ENCODE results near the gene CIAO3. TPM values are rescaled to one million over a fixed set of nuclear protein-coding genes. Genes with fewer than 3 reads are reported as not detected.

CIAO3 gene
- total RNA-seq (2014; rRNA removed; shearing (Covaris generic)), result 30.2 and 31.5 TPM in 2 replicates

DNA sequence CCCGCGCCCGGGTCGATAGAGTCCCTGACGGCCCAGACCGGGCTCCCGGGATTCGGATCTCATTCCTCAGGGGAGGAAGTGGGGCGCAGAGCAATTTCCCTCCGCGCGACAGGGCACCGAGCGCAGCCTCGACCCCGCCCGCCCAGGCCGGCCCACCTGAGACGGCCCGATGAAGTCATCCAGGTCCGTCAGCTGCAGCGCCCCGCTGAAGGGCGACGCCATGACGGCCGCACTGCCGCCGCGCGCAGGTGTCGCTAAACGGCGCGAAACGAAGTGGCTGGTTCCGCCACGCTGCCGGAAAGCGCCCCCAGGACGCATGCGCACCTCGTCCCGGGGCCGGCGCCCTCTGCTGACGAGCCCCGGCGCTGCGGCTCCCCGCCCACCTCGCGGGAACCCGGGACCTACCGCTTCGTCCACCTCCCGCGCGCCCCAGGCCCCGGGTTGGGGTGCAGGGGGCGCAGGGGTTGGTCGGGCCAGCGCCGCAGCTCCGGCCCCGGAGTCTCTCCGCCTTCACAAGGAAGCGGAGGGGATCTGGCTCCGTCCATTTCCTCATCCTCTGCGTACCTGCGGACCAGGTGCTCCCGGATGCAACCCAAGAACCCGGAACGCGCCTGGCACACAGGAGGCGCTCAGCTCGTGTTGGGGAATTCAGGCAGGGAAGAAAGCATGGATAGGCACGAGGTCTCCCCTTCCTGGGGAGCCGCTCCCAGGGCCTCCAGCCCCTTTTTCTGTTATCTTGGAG lies at the start of gene CIAO3:
Gene CIAO3, minus strand, starts transcription at position 234 of the 742 bp plus-strand sequence. Its CDS starts 12 bp downstream, at position 222.
- DNase-seq, result peak; percentile 88 to 91
- Histone ChIP-seq H3K4me1 (no peaks in the 10 kb centered on the region), H3K27ac (peak within 1 kb of the TSS; percentile 56)

DNA sequence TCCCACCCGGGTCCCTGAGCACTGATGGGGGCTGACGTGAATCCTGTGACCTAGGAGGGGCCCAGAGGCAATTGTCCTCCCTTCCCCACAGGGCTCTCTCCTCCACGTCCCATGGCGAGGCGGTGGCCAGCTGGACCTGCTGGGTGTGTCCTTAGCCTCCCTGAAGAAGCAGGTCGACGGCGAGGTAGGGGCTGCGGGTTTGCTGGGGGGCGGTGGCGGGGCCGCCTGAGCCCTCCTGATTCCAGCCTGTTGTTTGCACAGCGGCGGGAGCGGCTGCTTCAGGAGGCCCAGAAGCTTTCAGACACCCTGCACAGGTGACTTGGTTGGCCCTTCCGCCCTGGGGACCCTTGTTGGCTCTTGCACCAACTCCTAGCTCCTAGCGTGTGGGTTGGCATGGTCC lies 49.3 kb upstream of the CIAO3 start:
- Histone ChIP-seq H3K36me3 (peaks cover 52% of the 10 kb centered on the region), H3K9me3 (replicated peaks) (no peaks in the 10 kb centered on the region), H3K4me1 (peaks cover 4% of the 10 kb centered on the region; the same call in 1 of the 2 replicates), H3K27ac (no peak overlapping the region), H3K27me3 (no peaks in the 10 kb centered on the region), H3K4me3 (no peak overlapping the region)
- no peak for DNase-seq

More for the DNA sequence above, at the start of gene CIAO3:
- H3K36me3 ChIP-seq, result no peaks in the 10 kb centered on the region
- H3K4me3 ChIP-seq, result peak within 1 kb of the TSS; percentile 85
- no peaks in the 10 kb centered on the region; the same call in 1 of the 2 replicates for H3K27me3 ChIP-seq
- no peaks in the 10 kb centered on the region for H3K9me3 ChIP-seq (replicated peaks)

DNA sequence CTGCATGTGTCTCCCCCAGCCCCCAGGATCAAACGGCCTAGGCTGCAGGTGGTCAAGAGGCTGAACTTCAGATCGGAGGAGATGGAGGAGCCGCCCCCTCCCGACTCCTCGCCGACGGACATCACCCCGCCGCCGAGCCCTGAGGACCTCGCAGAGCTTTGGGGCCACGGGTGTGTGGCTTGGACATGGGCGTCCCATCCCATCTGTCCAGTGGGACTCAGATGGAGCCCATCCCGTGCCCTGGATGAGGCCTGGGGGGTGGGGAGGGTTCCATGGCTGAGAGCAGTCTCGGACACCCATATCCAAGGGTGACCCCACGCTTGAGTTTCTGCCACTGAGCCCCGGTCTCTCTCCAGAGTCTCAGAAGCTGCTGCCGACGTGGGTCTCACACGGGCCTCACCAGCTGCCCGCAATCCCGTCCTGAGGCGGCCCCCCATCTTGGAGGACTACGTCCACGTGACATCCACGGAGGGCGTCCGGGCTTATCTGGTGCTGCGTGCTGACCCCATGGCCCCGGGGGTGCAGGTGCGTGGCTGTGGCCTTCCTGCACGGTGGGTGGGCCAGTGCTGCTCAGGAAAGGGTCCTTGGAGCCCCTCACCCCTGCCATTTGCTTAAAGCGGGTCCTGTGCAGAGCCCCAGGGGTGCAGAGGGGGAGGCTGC lies 48.5 kb upstream of the CIAO3 start:
- Histone ChIP-seq H3K4me1 (peaks cover 4% of the 10 kb centered on the region; the same call in 1 of the 2 replicates), H3K9me3 (replicated peaks) (no peaks in the 10 kb centered on the region), H3K27me3 (no peaks in the 10 kb centered on the region), H3K36me3 (peaks cover 46% of the 10 kb centered on the region), H3K27ac (peak overlapping the region; percentile 78; the same call in 1 of the 2 replicates), H3K4me3 (peak overlapping the region; percentile 99)
- no peak for DNase-seq

DNA sequence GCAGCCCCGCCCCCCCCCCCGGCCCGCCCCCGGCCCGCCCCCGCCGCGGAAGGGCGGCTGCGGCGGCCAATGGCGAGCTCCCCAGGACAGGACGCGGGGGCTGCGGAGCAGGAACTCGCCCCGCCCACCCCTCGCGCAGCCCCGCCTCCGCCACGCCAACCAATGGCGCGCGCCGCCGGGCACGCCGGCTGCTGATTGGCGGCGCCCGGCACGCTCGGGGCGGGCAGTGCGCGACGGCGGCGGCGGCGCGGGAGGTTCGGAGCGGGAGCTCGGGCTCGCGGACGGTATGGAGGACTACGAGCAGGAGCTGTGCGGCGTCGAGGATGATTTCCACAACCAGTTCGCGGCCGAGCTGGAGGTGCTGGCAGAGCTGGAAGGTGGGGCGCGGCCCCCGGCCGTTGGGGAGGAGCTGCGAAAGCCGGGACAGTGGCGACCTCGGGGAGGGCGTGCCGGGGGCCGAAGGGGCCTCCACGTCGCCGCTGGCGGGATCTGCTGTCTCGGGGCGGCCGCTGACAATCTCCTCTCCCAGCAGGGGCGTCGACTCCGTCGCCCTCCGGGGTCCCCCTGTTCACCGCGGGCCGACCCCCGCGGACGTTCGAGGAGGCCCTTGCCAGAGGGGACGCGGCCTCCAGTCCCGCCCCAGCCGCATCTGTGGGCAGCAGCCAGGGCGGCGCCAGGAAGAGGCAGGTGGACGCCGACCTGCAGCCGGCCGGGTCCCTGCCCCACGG lies 47.8 kb upstream of the CIAO3 start, which contains the start of gene CHTF18:
Gene CHTF18, plus strand, starts transcription at position 222 of the 728 bp plus-strand sequence. Its CDS starts 65 bp downstream, at position 287.
- Histone ChIP-seq H3K36me3 (peaks cover 40% of the 10 kb centered on the region), H3K4me3 (peak within 1 kb of the TSS; percentile 99)

DNA sequence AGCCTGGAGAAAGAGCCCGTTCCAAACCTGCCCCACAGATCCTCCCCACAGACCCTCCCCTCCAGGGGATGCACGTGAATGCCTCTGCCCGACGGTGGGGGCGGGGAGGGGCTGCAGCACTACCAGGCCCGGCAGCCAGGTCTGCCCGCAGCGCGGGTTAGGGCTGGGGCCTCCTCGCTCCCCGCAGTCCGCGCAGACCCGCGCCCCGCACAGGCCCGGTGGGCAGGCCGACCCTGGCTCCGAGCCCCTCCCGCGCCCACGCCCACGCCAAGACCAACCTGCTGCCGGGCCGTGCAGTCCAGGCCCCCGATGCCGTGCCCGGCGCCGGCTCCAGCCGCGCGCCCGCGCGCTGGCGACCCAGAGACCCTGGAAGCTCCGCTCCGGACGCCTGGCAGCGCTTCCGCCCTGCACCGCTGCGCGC lies 47.2 kb upstream of the CIAO3 start, which contains the start of gene RPUSD1:
Gene RPUSD1, minus strand, starts transcription at position 404 of the 421 bp plus-strand sequence. CDS start 644 bp downstream, outside the sequence.
- H3K36me3 ChIP-seq, result peaks cover 34% of the 10 kb centered on the region
- H3K4me3 ChIP-seq, result peak within 1 kb of the TSS; percentile 99
- DNase-seq, result no peak
- H3K4me1 ChIP-seq, result peaks cover 11% of the 10 kb centered on the region; the same call in 1 of the 2 replicates
- H3K9me3 ChIP-seq (replicated peaks), result no peaks in the 10 kb centered on the region
- peak within 1 kb of the TSS; percentile 78 for H3K27ac ChIP-seq
- no peaks in the 10 kb centered on the region for H3K27me3 ChIP-seq

More for the DNA sequence above, 47.8 kb upstream of the CIAO3 start, which contains the start of gene CHTF18:
- no peaks in the 10 kb centered on the region for H3K9me3 ChIP-seq (replicated peaks)
- no peaks in the 10 kb centered on the region for H3K27me3 ChIP-seq
- H3K4me1 ChIP-seq, result peaks cover 10% of the 10 kb centered on the region; the same call in 1 of the 2 replicates
- H3K27ac ChIP-seq, result peak within 1 kb of the TSS; percentile 78
- DNase-seq, result peak; percentile 87 to 92

DNA sequence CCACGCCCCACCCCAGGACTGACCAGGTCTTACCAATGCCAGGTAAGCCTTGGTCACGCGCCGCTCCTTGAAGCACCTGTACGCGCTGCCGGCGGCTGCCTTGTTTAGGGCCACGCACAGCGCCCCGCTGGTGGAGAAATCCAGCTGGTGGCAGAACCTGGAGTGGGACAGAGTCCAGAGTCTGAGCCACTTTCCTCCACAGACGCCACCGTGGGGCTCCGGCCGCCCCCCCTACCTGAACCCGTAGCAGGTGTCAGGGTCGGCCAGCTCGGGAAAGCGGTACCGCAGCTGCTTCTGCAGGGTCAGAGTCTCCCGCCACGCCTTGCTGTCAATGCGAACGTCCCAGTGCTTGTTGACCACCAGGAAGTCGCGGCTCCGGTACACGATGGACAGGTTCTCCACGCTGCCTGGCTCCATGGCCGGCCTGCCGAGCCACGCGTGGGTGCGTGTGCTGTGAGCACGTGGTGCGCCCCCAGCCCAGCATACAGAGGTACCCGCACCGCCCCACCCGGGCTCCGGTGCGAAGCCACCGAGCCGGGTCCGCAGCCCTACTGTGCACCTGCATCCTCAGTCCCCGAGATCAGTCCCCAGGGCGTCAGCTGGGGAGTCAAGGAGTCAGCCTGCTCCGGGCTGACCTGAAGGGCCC lies 46.6 kb upstream of the CIAO3 start:
- Histone ChIP-seq H3K36me3 (peaks cover 30% of the 10 kb centered on the region), H3K4me3 (peak overlapping the region; percentile 99), H3K4me1 (peaks cover 14% of the 10 kb centered on the region), H3K27ac (peak overlapping the region; percentile 45; the same call in 1 of the 2 replicates), H3K27me3 (no peaks in the 10 kb centered on the region), H3K9me3 (replicated peaks) (no peaks in the 10 kb centered on the region)
- DNase-seq, result no peak

DNA sequence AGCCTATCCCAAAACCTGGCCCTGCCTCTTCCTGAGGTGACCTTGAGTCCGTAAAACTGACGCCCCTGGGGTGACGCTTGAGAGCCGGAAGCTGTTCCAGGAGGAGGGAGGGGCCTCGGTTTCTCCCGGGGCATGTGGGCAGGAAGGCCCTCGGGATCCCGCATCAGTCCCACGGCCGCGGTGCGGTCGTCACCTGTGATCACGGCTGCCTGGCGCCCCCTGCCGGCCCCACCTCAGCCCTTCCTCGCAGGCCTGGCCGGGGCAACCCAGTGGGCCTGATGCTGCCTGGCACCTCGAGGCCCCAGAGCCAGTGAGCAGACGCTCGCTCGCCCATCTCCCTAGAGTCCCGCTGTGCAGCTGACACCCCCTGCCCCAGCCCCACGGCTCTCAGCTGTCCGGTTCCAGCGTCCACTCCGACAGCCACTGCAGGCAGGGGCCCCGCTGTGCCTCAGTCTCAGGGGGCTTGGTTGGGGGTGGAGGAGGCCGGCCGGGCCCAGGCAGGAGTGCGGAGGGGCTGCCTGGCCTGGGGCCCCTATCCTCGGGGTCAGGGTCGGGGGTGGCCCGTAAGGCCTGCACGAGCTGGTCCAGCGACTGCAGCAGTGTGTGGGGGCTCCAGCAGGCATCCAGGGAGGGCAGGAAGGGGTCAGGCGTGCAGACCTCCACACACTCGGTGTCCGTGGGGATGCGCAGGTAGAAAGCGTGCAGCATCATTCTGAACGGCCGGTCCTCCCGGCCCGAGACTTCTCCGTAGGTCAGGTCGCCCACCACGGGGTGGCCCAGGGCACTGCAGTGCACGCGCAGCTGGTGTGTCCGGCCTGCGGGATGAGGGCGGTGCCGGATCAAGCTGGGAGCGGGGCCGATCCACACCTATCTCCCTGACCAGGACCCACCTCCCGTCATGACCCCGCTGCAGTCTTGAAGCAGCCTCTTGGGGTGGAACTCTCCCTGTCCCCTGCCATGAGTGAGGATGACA lies 45.1 kb upstream of the CIAO3 start:
- Histone ChIP-seq H3K27ac (no peak overlapping the region), H3K4me1 (peaks cover 18% of the 10 kb centered on the region), H3K27me3 (peaks cover 2% of the 10 kb centered on the region; the same call in 1 of the 2 replicates), H3K36me3 (peaks cover 14% of the 10 kb centered on the region), H3K9me3 (replicated peaks) (no peaks in the 10 kb centered on the region), H3K4me3 (no peak overlapping the region)
- no peak for DNase-seq

DNA sequence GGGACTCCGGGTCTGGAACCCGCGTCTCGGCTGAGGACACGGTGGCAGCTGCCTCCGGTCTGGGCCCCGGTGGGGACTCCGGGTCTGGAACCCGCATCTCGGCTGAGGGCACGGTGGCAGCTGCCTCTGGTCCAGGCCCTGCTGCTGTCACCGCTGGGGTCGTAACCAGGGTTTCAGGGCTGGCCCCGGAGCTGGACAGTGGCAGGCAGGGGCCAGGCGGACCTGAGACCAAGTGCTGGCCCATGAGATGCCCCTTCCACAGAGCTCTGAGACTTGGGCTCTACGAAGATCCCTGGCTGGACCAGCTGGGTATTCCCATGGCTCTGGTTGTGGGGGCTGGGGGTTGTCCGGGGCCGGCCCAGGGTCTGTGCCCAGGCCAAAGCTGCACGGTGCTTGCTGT lies 43.6 kb upstream of the CIAO3 start:
- H3K4me3 ChIP-seq, result no peak overlapping the region
- H3K27ac ChIP-seq, result no peak overlapping the region
- peaks cover 4% of the 10 kb centered on the region; the same call in 1 of the 2 replicates for H3K27me3 ChIP-seq
- peaks cover 16% of the 10 kb centered on the region for H3K4me1 ChIP-seq
- H3K36me3 ChIP-seq, result no peaks in the 10 kb centered on the region; the same call in 1 of the 2 replicates
- no peak for DNase-seq
- no peaks in the 10 kb centered on the region for H3K9me3 ChIP-seq (replicated peaks)

DNA sequence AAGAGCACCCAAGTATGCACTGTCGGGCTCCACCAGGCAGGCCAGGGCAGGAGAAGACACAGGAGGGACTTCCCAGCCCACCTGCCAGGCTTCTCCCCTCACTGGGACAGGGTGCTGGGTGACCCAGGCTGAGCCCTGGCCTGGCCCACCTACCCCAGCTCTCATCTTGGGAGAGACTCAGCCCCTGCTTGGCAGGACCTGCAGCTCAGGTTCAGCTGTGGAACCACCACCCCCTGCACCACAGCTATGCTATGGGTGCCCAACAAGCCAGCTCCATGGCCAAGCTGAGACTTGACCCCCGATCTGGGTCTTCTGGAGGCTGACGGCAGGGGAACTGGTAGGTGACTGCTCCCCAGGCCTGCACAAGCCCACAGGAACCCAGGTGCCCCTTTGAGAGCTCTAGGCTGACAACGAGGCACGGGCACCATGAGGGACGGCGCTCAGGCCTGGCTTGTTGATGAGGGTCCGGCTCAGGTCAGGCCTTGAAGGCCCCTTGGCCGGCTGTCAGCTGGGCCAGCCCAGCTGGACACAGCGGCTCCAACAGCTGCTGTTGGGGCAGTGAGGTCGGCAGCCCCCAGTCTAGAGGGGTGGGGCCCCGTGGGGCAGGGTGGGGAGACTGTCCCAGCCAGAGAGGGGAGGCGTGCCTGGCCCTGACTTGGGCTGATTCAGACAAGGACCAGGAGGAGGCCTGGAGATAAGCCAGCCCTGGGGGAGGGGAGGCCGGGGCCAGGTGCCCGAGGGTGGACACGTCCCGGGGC lies 42.8 kb upstream of the CIAO3 start:
- no peak for DNase-seq
- H3K9me3 ChIP-seq (replicated peaks), result no peaks in the 10 kb centered on the region
- peaks cover 14% of the 10 kb centered on the region for H3K4me1 ChIP-seq
- H3K36me3 ChIP-seq, result no peaks in the 10 kb centered on the region; the same call in 1 of the 2 replicates
- H3K27ac ChIP-seq, result no peak overlapping the region
- H3K4me3 ChIP-seq, result no peak overlapping the region
- peaks cover 10% of the 10 kb centered on the region; the same call in 1 of the 2 replicates for H3K27me3 ChIP-seq

DNA sequence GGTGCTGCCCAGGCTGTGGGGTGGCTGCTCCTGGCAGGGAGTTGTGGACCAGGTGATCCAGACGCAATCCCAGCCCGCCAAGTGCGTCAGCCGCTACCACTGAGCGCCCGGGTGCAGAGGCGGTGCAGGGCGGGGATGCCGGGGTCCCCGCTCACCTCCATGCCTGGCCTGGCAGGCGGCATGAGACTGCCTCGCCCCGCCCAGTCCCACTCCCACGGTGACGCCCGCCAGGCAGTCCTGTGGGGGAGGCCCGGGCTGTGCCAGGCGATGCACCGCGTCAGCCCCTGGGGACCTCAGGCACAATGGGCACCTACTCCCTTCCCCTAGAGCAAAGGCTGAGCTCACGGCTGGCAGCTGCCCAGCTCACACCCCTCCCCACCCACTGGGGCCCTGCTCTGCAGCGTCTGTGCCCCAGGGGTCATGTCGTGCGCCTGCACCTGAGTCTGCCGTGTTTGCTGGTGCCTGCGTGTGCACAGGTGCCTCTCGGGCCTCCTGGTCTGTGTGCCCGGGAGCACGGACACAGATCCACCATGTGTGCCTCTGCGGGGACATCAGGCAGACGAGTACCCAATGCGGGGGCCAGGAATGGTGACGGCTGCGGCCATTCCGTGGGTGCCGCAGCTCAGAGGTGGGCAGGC lies 42.1 kb upstream of the CIAO3 start:
- Histone ChIP-seq H3K27me3 (peaks cover 17% of the 10 kb centered on the region; the same call in 1 of the 2 replicates), H3K4me3 (no peak overlapping the region), H3K4me1 (peaks cover 14% of the 10 kb centered on the region), H3K36me3 (no peaks in the 10 kb centered on the region; the same call in 1 of the 2 replicates), H3K27ac (no peak overlapping the region), H3K9me3 (replicated peaks) (no peaks in the 10 kb centered on the region)
- no peak for DNase-seq

DNA sequence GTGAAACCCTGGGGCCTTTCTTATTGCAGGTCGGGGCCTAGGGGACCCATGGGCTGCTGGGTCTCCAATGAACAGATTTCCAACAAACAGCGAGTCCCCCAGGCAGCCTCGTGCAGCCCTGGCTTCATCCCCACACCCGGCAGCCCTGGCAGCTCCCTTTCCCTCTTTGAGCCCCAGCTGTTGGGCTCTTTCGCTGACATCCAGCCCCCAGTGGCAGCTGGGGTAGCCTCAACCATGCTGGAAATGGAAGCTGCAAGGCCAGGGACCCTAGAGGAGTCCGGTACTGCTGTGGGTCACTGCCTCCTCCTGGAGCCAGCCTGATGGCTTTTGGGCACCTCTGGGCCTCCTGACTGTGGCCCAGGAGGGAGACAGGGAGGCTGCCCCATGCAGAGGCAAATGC lies 41.5 kb upstream of the CIAO3 start:
- DNase-seq, result peak; percentile 77 to 84
- H3K27ac ChIP-seq, result no peak overlapping the region
- peaks cover 16% of the 10 kb centered on the region for H3K4me1 ChIP-seq
- H3K4me3 ChIP-seq, result no peak overlapping the region
- H3K27me3 ChIP-seq, result peaks cover 20% of the 10 kb centered on the region; the same call in 1 of the 2 replicates
- no peaks in the 10 kb centered on the region; the same call in 1 of the 2 replicates for H3K36me3 ChIP-seq
- H3K9me3 ChIP-seq (replicated peaks), result no peaks in the 10 kb centered on the region
